Measurements from ENCODE around the gene AREG. TPM values are rescaled to one million over a fixed set of nuclear protein-coding genes. Genes with fewer than 3 reads are reported as not detected.
"Not testable (repeated sequence)": the region's sequence is repeated elsewhere in the genome, so short reads cannot be mapped to it uniquely, and the experiment has no call there.

AREG gene
- total and polyA plus RNA-seq, 2 experiments from 2014 or later = 0.45 TPM; not detected in 1

DNA sequence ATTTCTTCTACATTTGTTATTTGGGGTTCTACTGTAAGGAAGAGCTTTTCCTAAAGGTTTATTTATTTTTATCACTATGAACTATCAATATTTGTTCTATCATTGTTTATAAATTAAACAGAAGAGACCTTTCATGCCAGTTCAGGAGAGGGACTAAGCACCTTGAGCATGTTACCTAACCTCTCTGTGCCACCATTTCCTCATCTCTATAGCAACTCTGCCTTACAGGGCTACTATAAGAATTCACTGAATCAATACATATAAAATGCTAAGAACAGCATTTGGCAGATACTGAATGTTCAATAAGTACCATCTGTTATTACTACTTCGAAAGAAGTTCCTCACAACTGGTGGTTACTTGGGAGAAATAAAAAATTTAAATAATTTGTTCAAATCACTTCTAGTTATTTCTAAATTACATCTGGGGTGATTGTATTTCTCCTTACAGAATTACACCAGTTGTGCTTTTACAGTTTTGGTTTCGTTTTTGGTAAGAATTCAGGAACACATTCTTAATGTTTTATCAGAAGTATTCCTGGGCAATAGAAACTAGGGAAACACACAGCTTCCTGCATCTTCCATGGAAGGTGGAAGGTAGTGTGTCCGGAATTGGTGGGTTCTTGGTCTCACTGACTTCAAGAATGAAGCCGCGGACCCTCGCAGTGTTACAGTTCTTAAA, 47.0 kb upstream of the AREG start:
- no peak overlapping the region for H3K4me2 ChIP-seq
- H3F3A ChIP-seq (replicated peaks; ENCODE audit: low read depth) = no peaks in the 10 kb centered on the region
- no peaks in the 10 kb centered on the region for H3K36me3 ChIP-seq (ENCODE audit: insufficient read depth)
- H3K4me3 ChIP-seq = no peak overlapping the region
- H3K4me1 Mint-ChIP-seq = no peaks in the 10 kb centered on the region; the same call in 2 of the 3 replicates
- DNase-seq (ENCODE audit: low spot score) (no peak), ATAC-seq (no peak)
- no peaks in the 10 kb centered on the region for H3K4me1 ChIP-seq (ENCODE audit: insufficient read depth)
- no peak overlapping the region; the same call in 1 of the 2 replicates for H3K27ac Mint-ChIP-seq
- peaks cover 5% of the 10 kb centered on the region; the same call in 2 of the 3 replicates for H3K9me3 Mint-ChIP-seq
- H3K36me3 Mint-ChIP-seq (ENCODE audit: low read depth) = no peaks in the 10 kb centered on the region; the same call in 2 of the 3 replicates
- no peaks in the 10 kb centered on the region for H3K79me2 ChIP-seq (replicated peaks; ENCODE audit: insufficient read depth)
- no peak overlapping the region for H3K27ac ChIP-seq (ENCODE audit: low read depth)
- H3K4me3 Mint-ChIP-seq = no peak overlapping the region
- peaks cover 2% of the 10 kb centered on the region for H3K27me3 Mint-ChIP-seq (ENCODE audit: insufficient read depth, low read depth, poor library complexity)
- H3K27me3 ChIP-seq (ENCODE audit: insufficient read depth) = no peaks in the 10 kb centered on the region
- no peaks in the 10 kb centered on the region for H4K20me1 ChIP-seq (replicated peaks; ENCODE audit: insufficient read depth)
- no peaks in the 10 kb centered on the region for H3K9me2 ChIP-seq (ENCODE audit: insufficient read depth)
- H2AFZ ChIP-seq = no peak overlapping the region; the same call in 1 of the 2 replicates
- TF ChIP-seq, protein P1, sequence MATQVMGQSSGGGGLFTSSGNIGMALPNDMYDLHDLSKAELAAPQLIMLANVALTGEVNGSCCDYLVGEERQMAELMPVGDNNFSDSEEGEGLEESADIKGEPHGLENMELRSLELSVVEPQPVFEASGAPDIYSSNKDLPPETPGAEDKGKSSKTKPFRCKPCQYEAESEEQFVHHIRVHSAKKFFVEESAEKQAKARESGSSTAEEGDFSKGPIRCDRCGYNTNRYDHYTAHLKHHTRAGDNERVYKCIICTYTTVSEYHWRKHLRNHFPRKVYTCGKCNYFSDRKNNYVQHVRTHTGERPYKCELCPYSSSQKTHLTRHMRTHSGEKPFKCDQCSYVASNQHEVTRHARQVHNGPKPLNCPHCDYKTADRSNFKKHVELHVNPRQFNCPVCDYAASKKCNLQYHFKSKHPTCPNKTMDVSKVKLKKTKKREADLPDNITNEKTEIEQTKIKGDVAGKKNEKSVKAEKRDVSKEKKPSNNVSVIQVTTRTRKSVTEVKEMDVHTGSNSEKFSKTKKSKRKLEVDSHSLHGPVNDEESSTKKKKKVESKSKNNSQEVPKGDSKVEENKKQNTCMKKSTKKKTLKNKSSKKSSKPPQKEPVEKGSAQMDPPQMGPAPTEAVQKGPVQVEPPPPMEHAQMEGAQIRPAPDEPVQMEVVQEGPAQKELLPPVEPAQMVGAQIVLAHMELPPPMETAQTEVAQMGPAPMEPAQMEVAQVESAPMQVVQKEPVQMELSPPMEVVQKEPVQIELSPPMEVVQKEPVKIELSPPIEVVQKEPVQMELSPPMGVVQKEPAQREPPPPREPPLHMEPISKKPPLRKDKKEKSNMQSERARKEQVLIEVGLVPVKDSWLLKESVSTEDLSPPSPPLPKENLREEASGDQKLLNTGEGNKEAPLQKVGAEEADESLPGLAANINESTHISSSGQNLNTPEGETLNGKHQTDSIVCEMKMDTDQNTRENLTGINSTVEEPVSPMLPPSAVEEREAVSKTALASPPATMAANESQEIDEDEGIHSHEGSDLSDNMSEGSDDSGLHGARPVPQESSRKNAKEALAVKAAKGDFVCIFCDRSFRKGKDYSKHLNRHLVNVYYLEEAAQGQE (IDR thresholded peaks at IDR 0.05; ENCODE audit: unreplicated experiment) = no peak
- TF ChIP-seq, protein P2, sequence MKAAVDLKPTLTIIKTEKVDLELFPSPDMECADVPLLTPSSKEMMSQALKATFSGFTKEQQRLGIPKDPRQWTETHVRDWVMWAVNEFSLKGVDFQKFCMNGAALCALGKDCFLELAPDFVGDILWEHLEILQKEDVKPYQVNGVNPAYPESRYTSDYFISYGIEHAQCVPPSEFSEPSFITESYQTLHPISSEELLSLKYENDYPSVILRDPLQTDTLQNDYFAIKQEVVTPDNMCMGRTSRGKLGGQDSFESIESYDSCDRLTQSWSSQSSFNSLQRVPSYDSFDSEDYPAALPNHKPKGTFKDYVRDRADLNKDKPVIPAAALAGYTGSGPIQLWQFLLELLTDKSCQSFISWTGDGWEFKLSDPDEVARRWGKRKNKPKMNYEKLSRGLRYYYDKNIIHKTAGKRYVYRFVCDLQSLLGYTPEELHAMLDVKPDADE (IDR thresholded peaks at IDR 0.05) = no peak
- TF ChIP-seq CREB1 (CRISPR knock-in tag; IDR thresholded peaks at IDR 0.05; ENCODE audit: low read depth) (no peak), NANOG (IDR thresholded peaks at IDR 0.05; ENCODE audit: borderline replicate concordance) (no peak)

DNA sequence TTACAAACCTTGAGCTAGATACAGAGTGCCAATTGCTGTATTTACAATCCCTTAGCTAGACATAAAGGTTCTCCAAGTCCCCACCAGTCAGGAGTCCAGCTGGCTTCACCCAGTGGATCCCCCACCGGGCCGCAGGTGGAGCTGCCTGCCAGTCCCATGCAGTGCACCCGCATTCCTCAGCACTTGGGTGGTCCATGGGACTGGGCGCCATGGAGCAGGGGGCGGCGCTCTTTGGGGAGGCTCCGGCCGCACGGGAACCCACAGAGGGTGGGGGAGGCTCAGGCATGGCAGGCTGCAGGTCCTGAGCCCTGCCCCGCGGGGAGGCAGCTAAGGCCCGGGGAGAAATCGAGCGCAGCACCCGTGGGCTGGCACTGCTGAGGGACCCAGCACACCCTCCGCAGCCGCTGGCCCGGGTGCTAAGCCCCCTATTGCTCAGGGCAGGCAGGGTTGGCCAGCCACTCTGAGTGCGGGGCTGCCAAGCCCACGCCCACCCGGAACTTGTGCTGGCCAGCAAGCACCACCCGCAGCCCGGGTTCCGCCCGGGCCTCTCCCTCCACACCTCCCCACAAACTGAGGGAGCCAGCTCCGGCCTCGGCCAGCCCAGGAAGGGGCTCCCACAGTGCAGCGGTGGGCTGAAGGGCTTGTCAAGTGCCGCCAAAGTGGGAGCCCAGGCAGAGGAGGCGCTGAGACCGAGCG, 45.9 kb upstream of the AREG start:
- H3K27me3 ChIP-seq (ENCODE audit: insufficient read depth); H3K9me2 ChIP-seq (ENCODE audit: insufficient read depth); H3K27ac Mint-ChIP-seq: not testable (repeated sequence)

More for the DNA sequence above, 45.9 kb upstream of the AREG start:
- not testable (repeated sequence) for DNase-seq (ENCODE audit: low spot score); H3K4me1 ChIP-seq (ENCODE audit: insufficient read depth); H3F3A ChIP-seq (replicated peaks; ENCODE audit: low read depth); H3K36me3 Mint-ChIP-seq (ENCODE audit: low read depth); H3K9me3 Mint-ChIP-seq; H3K4me1 Mint-ChIP-seq; H3K27ac ChIP-seq (ENCODE audit: low read depth); H3K4me3 ChIP-seq; H3K79me2 ChIP-seq (replicated peaks; ENCODE audit: insufficient read depth); ATAC-seq; H3K36me3 ChIP-seq (ENCODE audit: insufficient read depth); H4K20me1 ChIP-seq (replicated peaks; ENCODE audit: insufficient read depth); H3K4me3 Mint-ChIP-seq; H3K4me2 ChIP-seq; H3K27me3 Mint-ChIP-seq (ENCODE audit: insufficient read depth, low read depth, poor library complexity)
- 0 out of 2 replicates have a peak overlapping the region, but pooled peaks have one; percentile 9 for H2AFZ ChIP-seq
